GM12875 (cell line): Measurements from ENCODE around the gene DHX34.

ENCODE experiments used
- H3K4me3 ChIP-seq: one replicate; pipeline ENCODE4 v1.5.1; 2011; ENCODE audit warnings: low read depth, low read length, control low read depth
- TF ChIP-seq, protein P1 (sequence below): IDR thresholded peaks from 2 replicates; pipeline ENCODE4 v1.5.1; 2011; ENCODE audit warnings: low read depth, mild to moderate bottlenecking, control low read depth, inconsistent platforms, low read length, moderate library complexity, borderline replicate concordance; ENCODE audit not compliant: insufficient read depth

The DHX34 gene

DNA sequence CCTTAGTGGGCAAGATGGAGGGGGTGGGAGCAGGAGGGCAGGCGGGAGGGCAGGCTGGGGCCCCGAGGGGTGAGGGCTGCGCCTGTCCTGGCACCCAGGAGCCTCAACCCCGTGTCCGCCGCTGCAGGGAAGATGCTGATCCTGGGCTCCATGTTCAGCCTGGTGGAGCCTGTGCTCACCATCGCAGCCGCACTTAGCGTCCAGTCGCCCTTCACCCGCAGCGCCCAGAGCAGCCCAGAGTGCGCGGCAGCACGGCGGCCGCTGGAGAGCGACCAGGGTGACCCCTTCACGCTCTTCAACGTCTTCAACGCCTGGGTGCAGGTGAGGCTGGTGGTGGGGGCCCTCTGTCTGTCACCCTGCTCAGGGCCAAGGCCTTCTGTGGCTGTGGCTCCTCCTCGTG lies 23.5 kb downstream of the DHX34 start:
- TF ChIP-seq, protein P1, sequence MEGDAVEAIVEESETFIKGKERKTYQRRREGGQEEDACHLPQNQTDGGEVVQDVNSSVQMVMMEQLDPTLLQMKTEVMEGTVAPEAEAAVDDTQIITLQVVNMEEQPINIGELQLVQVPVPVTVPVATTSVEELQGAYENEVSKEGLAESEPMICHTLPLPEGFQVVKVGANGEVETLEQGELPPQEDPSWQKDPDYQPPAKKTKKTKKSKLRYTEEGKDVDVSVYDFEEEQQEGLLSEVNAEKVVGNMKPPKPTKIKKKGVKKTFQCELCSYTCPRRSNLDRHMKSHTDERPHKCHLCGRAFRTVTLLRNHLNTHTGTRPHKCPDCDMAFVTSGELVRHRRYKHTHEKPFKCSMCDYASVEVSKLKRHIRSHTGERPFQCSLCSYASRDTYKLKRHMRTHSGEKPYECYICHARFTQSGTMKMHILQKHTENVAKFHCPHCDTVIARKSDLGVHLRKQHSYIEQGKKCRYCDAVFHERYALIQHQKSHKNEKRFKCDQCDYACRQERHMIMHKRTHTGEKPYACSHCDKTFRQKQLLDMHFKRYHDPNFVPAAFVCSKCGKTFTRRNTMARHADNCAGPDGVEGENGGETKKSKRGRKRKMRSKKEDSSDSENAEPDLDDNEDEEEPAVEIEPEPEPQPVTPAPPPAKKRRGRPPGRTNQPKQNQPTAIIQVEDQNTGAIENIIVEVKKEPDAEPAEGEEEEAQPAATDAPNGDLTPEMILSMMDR = no peak
- no peak overlapping the region for H3K4me3 ChIP-seq

DNA sequence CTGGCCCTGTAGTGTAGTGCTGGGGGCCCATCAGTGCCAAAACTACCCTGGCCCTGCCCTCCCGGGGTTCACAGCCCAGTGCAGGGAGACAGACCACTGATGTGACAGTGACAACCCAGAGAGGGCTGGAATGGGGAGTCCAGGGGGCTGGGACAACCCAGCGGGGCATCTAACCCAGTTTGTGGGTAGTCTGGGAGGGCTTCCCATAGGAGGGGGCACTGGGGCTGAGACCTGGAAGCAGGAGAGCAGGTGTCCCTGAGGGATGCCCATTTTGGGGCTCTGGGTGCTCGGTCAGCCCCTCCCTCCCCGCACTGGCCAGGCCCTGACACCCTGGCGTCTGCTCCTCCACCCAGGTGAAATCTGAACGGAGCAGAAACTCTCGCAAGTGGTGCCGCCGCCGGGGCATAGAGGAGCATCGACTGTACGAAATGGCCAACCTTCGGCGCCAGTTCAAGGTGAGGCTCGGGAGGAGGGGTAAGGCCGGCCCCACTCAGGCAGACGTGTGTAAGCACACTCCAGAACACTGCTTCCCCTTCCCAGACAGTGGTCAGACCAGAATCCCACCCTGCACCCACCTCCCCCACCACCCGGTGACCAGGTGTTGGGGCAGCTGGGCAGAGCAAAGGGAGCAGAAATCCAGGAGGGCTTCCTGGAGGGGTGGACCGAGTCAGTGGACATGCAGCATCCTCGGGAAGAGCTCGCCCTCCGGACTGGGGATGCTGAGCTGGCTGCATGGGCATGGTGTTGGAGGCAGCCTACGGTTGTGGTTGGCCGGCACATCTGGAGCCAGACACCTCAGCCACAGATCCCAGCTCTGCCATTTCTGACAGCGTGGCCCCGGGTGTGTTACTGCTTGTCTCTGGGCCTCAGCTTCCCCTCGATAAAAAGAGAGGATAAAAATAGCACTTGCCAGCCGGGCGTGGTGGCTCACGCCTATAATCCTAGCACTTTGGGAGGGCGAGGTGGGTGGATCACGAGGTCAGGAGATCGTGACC lies 24.4 kb downstream of the DHX34 start:
- H3K4me3 ChIP-seq = no peak overlapping the region
- TF ChIP-seq, protein P1 = no peak

- TF ChIP-seq, protein P1 = no peak
- no peak overlapping the region for H3K4me3 ChIP-seq
These were observed 26.0 kb downstream of the DHX34 start for GRCh38 chr19:47374876-47375693.

DNA sequence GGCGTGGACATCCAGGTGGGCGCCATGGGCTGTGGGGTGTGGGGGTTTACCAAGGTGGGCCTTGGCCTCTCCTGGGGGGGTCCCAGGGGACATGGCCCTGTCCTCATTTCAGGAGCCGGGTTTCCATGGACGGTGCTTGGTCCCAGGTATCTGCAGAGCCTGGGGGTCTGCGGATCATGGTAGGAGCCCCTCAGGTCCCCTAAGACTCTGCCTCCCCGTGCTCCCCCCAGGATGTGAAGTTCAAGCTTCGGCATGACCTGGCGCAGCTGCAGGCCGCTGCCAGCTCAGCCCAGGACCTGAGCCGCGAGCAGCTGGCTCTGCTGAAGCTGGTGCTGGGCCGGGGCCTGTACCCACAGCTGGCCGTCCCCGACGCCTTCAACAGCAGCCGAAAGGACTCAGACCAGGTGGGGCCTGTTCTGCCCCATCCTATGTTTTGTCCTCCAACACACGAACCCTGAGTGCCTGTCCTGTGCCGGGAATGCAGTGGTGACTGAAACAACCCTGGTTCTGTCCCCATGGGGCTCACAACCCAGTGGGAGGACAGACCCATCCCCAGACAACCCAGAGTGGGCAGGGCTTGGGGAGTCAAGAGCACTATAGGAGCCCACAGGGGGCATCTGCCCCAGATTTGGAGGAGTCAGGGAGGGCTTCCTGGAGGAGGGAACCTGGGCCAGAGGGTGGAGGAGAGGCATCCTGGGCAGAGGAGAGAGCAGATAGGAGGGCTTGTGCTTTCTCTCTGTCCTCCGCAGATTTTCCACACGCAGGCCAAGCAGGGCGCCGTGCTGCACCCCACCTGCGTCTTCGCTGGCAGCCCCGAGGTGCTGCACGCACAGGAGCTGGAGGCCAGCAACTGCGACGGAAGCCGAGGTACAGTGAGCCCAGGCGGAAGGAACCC lies 26.8 kb downstream of the DHX34 start:
- H3K4me3 ChIP-seq = no peak overlapping the region
- TF ChIP-seq, protein P1 = no peak

DNA sequence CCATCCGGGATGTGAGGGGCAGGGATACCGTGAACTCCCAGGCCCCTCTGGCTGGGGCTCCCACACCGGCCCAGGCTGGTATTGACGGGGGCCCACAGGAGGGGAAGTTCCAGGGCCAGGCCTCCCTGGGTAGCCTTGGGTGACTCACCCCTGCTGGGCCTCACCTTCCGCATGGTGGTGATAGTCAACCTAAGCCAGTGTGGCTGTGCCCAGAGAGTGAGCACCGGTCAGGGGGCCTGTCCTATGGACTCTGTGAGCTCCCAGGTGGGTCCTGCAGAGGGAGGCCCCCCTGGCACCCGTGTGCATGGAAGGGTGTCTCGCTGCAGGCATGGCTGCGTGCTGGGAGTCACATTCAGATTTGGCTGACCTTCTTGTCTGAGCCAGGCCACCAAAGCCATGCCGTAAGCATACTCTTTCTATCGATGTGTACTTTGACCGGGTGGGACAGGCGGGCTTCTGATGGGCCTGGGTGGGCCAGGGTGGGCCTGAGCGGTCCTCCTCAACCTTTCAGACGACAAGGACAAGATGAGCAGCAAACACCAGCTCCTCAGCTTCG lies 27.6 kb downstream of the DHX34 start:
- no peak overlapping the region for H3K4me3 ChIP-seq
- TF ChIP-seq, protein P1 = no peak

GRCh38 chr19:47377208-47377701 lies 28.1 kb downstream of the DHX34 start:
- no peak overlapping the region for H3K4me3 ChIP-seq
- TF ChIP-seq, protein P1 = no peak
